Measurements from ENCODE around the gene NCAM1. TPM values are rescaled to one million over a fixed set of nuclear protein-coding genes. Genes with fewer than 3 reads are reported as not detected.

The NCAM1 gene
- total RNA-seq, 2 donors from 2014 or later = 42.0 to 69.2 TPM

DNA sequence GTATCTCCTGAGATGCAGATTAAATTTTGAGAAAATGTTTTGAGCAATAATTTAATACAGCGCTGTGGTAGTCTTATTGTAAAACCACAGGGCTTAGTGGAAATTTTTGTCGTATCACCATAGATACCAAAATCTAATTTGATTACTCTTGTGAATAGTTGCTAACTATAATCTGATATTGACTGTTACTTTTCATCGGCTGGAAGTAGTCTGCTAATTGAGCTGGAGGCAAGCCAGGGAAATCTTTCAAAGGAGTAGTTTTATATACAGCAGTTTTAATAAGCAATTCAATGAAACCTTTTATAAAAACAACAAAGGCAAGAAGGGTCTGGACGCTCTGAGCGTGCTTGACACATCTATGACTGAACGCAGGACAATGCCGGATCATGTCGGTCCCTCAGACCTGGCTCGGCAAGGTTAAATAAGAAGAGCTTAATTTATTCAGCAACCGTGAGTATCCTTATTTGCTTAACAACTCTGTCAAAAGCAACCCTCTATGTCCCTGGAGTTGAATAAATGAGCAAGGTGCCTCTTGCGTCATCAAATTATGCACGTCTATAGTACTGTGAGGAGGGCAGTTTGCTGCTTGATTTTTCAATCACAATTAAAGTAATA, 121.2 kb downstream of the NCAM1 start:
- Histone ChIP-seq H3K4me3 (no peak overlapping the region), H3K9me3 (no peaks in the 10 kb centered on the region), H3K27ac (no peak overlapping the region), H3K27me3 (replicated peaks; ENCODE audit: insufficient read depth) (no peaks in the 10 kb centered on the region), H3K4me1 (ENCODE audit: control insufficient read depth in 1 of 2, low read depth in 2 of 2) (no peaks in the 10 kb centered on the region), H3K36me3 (no peaks in the 10 kb centered on the region)
- no peak for DNase-seq (ENCODE audit: low spot score)
- TF ChIP-seq, protein P1, sequence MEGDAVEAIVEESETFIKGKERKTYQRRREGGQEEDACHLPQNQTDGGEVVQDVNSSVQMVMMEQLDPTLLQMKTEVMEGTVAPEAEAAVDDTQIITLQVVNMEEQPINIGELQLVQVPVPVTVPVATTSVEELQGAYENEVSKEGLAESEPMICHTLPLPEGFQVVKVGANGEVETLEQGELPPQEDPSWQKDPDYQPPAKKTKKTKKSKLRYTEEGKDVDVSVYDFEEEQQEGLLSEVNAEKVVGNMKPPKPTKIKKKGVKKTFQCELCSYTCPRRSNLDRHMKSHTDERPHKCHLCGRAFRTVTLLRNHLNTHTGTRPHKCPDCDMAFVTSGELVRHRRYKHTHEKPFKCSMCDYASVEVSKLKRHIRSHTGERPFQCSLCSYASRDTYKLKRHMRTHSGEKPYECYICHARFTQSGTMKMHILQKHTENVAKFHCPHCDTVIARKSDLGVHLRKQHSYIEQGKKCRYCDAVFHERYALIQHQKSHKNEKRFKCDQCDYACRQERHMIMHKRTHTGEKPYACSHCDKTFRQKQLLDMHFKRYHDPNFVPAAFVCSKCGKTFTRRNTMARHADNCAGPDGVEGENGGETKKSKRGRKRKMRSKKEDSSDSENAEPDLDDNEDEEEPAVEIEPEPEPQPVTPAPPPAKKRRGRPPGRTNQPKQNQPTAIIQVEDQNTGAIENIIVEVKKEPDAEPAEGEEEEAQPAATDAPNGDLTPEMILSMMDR (IDR thresholded peaks at IDR 0.05) = no peak
- ATAC-seq (ENCODE audit: insufficient number of reproducible peaks, low FRiP score, low read depth) = no peak

DNA sequence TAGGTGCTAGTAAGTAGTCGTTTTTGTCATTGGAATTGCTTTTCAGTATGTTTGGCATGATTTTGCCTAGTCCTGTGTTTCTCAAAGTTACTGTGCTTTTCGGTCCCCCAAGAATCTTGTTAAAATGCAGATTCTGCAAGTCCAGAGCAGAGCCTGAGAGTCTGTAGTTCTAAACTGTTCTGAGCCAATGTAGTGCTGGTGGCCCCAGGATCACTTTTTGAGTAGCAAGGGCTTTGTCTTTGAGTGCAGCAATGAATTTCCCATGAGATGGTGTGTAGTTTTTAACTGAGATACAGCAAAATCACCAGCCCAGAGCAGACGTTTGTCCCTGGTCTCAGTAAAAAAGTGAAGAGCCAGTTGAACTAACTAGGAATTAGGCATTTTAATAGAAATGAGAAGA, 122.4 kb downstream of the NCAM1 start:
- Histone ChIP-seq H3K36me3 (no peaks in the 10 kb centered on the region), H3K27ac (no peak overlapping the region), H3K4me1 (ENCODE audit: control insufficient read depth in 1 of 2, low read depth in 2 of 2) (no peaks in the 10 kb centered on the region), H3K27me3 (replicated peaks; ENCODE audit: insufficient read depth) (no peaks in the 10 kb centered on the region), H3K9me3 (no peaks in the 10 kb centered on the region), H3K4me3 (no peak overlapping the region)
- TF ChIP-seq, protein P1 (IDR thresholded peaks at IDR 0.05) = no peak
- no peak for ATAC-seq (ENCODE audit: insufficient number of reproducible peaks, low FRiP score, low read depth)
- DNase-seq (ENCODE audit: low spot score) = no peak

DNA sequence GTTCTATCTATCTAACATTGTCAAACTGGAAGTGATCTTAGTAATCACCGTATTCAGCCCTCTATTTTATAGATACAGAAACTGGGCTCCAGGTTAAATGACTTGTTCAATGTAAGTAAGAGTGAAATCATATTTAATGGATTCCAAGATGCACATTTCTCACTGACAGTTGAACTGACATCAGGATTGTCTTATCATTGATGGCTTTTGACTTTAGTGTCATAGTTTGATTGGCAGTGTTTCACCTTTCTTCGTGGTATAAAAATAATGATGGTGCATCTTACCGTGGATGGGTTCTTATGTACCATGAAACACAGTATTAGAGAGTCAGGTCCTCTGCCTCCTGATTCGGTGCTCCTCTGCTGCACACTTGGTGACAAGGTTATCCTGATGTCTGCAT, 123.1 kb downstream of the NCAM1 start:
- ATAC-seq (ENCODE audit: insufficient number of reproducible peaks, low FRiP score, low read depth) (no peak), DNase-seq (ENCODE audit: low spot score) (no peak)
- H3K27me3 ChIP-seq (replicated peaks; ENCODE audit: insufficient read depth) = no peaks in the 10 kb centered on the region
- H3K4me1 ChIP-seq (ENCODE audit: control insufficient read depth in 1 of 2, low read depth in 2 of 2) = no peaks in the 10 kb centered on the region
- no peak overlapping the region for H3K27ac ChIP-seq
- TF ChIP-seq, protein P1 (IDR thresholded peaks at IDR 0.05) = no peak
- no peaks in the 10 kb centered on the region for H3K36me3 ChIP-seq
- H3K9me3 ChIP-seq = no peaks in the 10 kb centered on the region
- H3K4me3 ChIP-seq = no peak overlapping the region

DNA sequence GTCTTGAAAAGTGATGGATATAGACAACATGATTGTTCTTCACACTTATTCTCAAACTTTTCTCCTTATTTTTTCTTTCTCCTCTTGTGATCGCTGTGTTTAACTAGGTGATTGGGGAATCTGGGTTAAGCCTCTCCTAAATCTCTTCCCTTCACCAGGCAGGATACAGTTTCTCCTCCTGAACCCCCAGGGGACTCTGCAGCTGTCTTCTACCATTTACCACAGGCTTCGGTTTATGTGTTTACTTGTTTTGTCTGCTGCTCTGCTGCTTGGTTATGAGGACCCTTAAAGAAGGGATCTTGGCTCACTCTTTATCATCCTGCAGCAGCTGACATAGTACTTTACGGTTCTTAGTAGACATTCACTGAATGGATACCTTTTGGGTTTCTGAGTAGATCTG, 124.2 kb downstream of the NCAM1 start:
- Histone ChIP-seq H3K4me3 (no peak overlapping the region), H3K9me3 (no peaks in the 10 kb centered on the region), H3K4me1 (ENCODE audit: control insufficient read depth in 1 of 2, low read depth in 2 of 2) (no peaks in the 10 kb centered on the region), H3K36me3 (no peaks in the 10 kb centered on the region), H3K27ac (no peak overlapping the region), H3K27me3 (replicated peaks; ENCODE audit: insufficient read depth) (no peaks in the 10 kb centered on the region)
- DNase-seq (ENCODE audit: low spot score) (no peak), ATAC-seq (ENCODE audit: insufficient number of reproducible peaks, low FRiP score, low read depth) (no peak)
- TF ChIP-seq, protein P1 (IDR thresholded peaks at IDR 0.05) = no peak

DNA sequence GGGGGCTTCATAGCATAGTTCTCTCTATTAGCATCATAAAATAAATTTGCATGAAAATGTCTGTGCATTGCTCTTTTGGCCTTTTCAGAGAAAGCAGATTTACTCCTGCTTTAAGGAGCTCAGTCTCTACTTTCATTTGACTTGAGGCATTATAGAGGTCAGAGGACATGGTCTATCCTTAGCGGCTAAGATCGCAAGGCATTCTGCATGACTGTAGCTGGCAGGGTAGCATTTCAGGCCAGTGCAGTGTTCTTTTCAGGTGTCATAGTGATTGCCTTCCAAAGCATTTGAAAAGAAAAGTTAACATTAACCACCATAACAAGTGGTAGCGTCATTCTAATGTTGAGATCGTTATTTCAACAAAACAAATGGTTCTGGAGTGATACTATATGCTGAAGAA, 126.5 kb downstream of the NCAM1 start:
- no peaks in the 10 kb centered on the region for H3K27me3 ChIP-seq (replicated peaks; ENCODE audit: insufficient read depth)
- TF ChIP-seq, protein P1 (IDR thresholded peaks at IDR 0.05) = no peak
- no peaks in the 10 kb centered on the region for H3K9me3 ChIP-seq
- no peak for DNase-seq (ENCODE audit: low spot score)
- H3K36me3 ChIP-seq = no peaks in the 10 kb centered on the region
- no peak overlapping the region for H3K27ac ChIP-seq
- no peaks in the 10 kb centered on the region for H3K4me1 ChIP-seq (ENCODE audit: control insufficient read depth in 1 of 2, low read depth in 2 of 2)
- H3K4me3 ChIP-seq = no peak overlapping the region
- ATAC-seq (ENCODE audit: insufficient number of reproducible peaks, low FRiP score, low read depth) = no peak

All from thoracic aorta (tissue), 2 donors.